Stimulated activated CD4-positive, alpha-beta T cell treated with anti-CD3 and anti-CD28 coated beads, Interleukin-1b, Interleukin-23, amount 100 ng/mL, for 48 hours (primary cell): ENCODE measurements around the gene SPDYE3.
"Not testable (repeated sequence)": the region's sequence is repeated elsewhere in the genome, so short reads cannot be mapped to it uniquely, and the experiment has no call there.

Experiments used
- DNase-seq: peaks from one replicate; pipeline ENCODE4 v3.0.0-alpha.2; 2020

The SPDYE3 gene

DNA sequence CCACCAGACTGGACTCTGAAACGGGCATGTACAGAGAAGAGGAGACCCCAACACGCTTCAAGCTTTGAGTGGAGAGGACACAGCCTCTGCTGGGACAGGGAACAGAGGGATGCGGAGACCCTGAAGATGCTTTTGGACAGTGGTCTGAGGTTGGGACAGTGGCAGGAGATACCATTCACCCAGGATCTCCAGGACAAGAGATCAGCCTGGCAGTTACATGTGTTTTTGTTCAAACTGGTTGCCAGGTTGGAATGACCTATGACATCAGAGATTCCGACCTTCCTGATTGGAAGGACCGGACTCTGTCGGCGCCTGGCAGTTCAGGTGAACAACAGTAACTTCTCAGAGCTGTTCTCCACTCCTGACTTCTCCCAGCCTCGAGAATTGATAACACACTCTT, at the start of gene SPDYE3:
Gene SPDYE3, plus strand, starts transcription at position 301 of the 400 bp plus-strand sequence. CDS start 184 bp downstream, outside the sequence.
- DNase-seq = not testable (repeated sequence)

- not testable (repeated sequence) for DNase-seq
Observed at GRCh38 chr7:100259984-100260383, 47.5 kb upstream of the SPDYE3 start.

DNA sequence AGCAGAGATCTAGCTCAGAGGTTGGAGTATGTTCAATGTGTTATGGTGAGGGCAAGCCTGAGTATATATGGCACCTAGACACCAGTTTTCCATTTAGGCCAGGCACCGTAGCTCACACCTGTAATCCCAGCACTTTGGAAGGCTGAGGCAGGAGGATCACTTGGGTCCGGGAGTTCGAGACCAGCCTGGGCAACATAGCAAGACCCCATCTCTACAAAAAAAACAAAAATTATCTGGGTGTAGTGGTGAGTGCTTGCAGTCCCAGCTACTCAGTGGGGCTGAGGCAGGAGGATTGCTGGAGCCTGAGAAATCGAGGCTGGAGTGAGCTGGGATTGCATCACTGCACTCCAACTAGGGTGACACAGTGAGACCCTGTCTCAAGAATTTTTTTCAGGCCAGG, 44.6 kb upstream of the SPDYE3 start:
- DNase-seq = not testable (repeated sequence)

DNA sequence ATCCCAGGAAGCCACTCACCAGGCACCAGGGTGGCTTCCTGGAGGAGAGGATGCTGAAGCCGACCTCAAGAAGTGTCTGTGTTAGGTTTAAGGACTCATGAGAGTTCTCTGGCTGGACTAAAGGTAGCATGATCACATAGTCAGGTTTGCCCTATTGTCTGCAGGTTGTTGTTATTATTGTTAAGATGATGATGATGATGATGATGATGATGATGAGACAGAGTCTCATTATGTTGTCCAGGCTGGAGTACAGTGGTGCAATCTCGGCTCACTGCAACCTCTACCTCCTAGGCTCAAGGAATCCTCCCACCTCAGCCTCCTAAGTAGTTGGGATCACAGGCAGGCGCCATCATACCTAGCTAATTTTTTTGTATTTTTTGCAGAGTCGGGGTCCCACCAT, 43.3 kb upstream of the SPDYE3 start:
- not testable (repeated sequence) for DNase-seq

- DNase-seq = not testable (repeated sequence)
Observed at GRCh38 chr7:100264669-100265165, 42.8 kb upstream of the SPDYE3 start.

GRCh38 chr7:100265851-100266250, 41.7 kb upstream of the SPDYE3 start:
- DNase-seq = not testable (repeated sequence)

DNA sequence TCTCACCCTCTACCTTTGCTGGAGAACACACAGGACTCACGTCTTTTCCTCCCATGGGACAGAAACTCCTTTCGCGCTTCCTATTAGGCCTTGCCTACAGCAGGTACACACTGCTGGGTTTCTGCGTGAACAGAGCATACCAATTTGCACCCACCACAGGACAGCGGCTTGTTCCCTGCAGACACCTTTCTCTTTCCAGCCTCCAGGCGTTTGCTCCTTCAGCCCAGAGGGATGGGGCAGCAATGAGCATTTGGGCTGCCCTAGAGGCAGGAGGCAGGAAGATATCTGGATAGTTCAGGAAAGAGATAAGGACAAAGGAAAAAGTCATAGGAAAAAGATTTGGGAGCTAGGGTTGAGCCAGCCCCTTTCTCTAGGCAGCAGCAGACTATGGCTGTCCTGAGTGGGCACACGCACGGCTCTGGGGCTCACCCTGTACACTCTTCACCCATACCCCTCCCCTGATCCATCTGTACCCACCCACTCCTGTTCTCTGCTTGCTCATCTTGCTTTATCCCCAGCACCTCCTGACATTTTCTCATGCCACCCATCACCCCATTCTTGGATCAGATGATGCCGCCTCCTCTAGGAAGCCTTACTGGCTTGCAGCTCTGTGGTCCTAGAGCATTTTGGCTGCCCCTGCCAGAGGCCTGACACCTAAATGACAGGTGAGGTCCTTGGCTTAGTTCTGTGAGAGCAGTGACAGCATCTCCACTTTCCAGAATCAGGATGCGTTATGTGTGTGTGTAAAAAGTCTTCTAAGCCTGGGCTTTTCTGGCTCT, 40.7 kb upstream of the SPDYE3 start:
- DNase-seq = no peak

DNA sequence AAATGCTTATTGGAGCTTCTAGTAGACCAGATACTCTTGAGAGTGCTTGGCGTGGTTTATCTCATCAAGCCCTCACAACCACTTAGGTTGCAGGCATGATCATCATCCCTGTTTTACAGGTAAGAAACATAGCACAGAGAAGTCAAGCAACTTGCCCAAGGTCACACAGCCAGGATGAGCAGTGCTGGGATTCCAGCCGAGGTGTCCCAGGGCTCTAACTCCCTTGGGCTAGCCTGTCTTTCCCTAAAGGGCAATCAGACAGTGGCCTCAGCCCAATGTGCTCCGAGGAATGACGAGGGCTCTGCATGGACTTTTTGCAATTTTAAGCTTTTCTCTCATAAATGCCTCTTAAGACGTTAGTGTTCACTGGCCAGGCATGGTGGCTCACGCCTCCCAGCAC, 39.9 kb upstream of the SPDYE3 start:
- no peak for DNase-seq

GRCh38 chr7:100268882-100269281, 38.6 kb upstream of the SPDYE3 start:
- DNase-seq = not testable (repeated sequence)

- not testable (repeated sequence) for DNase-seq
Observed at GRCh38 chr7:100269306-100270045, 38.0 kb upstream of the SPDYE3 start.

- not testable (repeated sequence) for DNase-seq
Observed at GRCh38 chr7:100270046-100270918, 37.2 kb upstream of the SPDYE3 start.

DNA sequence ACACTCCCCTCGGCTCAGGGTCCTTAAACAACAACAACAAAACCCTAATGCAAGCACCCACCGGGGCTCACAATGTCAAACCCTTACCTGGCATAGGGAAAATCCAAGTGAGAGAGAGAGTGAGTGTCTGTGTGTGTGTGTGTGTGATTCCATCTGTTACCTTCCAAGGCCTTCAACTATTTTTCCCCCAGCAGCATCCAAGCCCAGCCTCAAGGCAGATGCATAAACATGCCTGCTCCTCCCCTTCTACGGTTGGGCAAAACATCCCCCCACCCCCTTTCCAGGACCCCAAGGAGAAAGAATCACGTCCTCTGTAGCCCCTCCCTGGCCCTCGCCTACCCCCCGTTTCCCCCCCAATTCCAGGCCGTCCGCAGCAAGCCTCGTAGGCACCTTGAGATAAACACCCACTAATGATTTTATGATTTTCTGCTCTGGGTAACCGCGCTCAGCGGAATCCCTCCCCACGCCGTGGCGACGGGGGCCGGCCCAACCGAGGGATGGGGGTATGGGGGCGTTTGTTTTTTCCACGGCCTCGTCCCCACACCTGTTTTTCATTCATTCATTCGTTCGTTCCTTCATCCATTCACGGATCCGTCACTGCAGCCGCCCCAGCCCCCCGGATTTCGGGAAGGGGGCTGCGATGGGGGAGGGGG, 36.4 kb upstream of the SPDYE3 start:
- not testable (repeated sequence) for DNase-seq

DNA sequence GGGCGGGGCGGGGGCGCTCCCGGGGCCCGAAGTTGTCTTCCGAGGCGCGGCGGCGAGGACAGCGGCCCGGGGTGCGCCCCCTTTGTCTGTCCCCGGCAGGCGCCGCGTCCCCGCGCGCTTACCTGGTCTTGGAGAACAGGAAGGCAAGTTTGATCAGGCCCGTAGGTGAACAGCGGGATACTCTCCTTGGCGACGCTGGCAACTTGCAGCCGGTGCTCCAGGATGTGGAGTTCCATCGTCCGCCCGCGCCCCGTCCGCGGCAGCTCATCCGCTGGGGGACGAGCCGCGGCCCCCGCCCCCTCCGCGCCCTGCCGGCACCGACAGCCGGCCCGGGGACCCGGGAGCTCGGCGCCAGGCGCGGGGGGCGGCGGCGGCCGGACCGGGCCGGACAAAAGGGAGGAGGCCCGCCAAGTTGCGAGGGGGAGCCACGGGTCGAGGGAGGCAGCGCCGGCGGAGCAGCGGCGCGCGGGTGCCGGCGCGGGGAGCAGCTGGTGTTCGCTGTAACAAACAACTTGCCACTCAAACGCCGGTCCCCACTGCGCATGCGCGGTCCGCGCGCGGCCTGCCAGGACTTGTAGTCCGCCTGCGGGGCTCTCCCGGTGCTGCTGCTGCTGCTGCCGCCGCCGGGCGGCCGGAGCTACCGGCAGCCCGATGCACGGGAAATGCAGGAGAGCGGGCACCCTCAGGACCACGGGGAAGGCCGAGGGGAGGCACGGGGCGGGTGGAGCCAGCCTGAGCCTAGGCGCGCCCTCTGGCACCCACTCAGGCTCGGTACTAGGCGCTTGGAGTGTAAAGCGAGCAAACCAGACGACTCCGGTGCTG, 35.6 kb upstream of the SPDYE3 start:
- DNase-seq = peak; percentile 98

- DNase-seq = not testable (repeated sequence)
Observed at GRCh38 chr7:100272538-100272902, 35.0 kb upstream of the SPDYE3 start.

- DNase-seq = no peak
Observed at GRCh38 chr7:100275120-100275519, 32.4 kb upstream of the SPDYE3 start.

DNA sequence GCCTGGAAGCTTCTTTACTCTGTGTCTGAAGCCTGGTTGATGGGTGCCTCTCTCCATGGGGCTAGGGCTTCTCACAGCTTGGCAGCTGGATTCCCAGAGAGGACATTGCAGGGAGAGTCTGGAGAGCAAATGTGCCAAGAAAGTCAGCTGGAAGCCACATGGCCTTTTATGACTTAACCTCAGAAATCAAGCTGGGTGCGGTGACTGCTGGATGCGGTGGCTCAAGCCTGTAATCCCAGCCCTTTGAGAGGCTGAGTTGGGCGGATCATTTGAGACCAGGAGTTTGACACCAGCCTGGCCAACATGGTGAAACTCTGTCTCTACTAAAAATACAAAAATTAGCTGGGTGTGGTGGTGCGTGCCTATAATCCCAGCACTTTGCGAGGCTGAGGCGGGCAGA, 31.4 kb upstream of the SPDYE3 start:
- not testable (repeated sequence) for DNase-seq

DNA sequence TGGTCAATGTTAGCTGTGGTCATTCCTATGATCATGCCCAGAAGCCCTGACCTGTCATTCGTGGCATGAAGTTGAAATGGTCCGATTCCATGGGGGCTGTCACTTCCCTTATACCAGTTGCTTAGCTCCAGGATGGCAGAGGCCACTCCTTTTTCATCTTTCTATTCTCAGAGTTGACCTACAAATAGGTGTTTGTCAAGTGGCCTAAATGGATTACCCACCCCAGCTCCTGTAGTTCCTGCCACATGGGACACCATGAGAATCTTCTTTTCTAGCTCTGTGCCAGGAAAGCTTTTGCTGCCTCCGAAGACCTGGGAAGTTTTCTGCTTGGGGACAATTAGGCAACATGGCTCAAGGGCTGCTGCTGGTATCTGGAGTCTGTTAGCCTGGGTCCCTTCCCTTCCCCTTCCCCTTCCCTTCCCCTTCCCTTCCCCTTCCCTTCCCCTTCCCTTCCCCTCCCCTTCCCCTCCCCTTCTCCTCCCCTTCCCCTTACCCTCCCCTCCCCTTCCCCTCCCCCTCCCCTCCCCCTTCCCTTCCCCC, 25.4 kb upstream of the SPDYE3 start:
- not testable (repeated sequence) for DNase-seq

- not testable (repeated sequence) for DNase-seq
Observed at GRCh38 chr7:100283147-100283546, 24.4 kb upstream of the SPDYE3 start.

DNA sequence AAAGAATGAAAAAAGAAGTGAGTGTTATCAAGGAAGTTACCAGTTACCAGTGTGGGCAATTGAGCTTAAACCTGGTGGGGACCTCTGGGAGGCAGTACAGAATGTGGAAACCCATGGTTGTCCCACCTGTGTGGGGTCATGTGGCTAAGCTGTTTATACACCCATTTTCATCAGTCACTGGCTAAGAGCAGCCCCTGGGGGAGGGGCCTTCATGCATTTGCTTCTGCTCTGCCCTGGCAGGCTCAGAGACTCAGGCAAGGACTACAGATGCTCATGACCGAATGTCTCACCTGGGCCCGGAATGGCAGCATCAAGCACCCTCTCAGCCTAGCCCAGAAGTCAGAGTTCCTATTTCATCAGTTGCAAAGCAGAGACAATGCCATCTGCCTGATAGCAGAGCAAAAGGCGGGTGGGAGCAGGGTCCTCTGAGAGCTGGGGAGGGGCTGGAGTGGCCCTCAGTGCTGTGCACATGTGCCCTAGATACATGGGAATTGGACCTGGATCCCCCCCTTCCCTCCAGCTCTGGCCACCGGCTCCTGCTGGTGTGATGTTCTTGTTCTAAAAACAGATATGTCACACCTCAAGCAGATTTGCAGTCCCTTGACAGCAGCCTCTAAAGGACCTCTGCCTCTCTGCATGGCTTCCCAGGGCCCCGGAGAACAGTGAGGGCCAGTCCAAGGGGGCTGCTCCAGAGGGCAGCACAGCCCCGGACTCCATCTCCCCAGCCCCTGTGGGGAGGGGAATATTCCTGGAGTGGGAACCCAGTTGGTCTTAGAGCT, 20.1 kb upstream of the SPDYE3 start:
- not testable (repeated sequence) for DNase-seq

GRCh38 chr7:100288258-100288657, 19.2 kb upstream of the SPDYE3 start:
- DNase-seq = not testable (repeated sequence)
